ENCODE measurements around the gene PPP1R15B. TPM values are rescaled to one million over a fixed set of nuclear protein-coding genes. Genes with fewer than 3 reads are reported as not detected.

The PPP1R15B gene
- total and polyA plus RNA-seq, 2 donors (not counting 1 experiment from before 2014, with no cell fraction given), result 65.7 to 137 TPM

- intact Hi-C loops (cut with micrococcal nuclease), result no loop called here
- H3K4me1 ChIP-seq (ENCODE audit: control insufficient read depth in 2 of 2, insufficient read depth in 2 of 2, low read length in 2 of 2), result no peaks in the 10 kb centered on the region
- no peaks in the 10 kb centered on the region for H3K9me3 ChIP-seq (ENCODE audit: control extremely low read depth in 1 of 3, control insufficient read depth in 2 of 3, insufficient read depth in 1 of 3, low read length in 2 of 3)
- no peaks in the 10 kb centered on the region for H3K27me3 ChIP-seq (replicated peaks in 1 of 4; ENCODE audit: control extremely low read depth in 1 of 4, control insufficient read depth in 3 of 4, insufficient read depth in 4 of 4, low read length in 3 of 4)
- H3K9me3 Mint-ChIP-seq (ENCODE audit: insufficient read depth), result no peaks in the 10 kb centered on the region
- POLR2A ChIA-PET, result interaction anchor here (0.5 kb wide), 1 partner anchor 248 kb away, joined by 3 read pairs; no protein-coding TSS in a partner anchor
- peaks cover 35% of the 10 kb centered on the region for H3K79me2 ChIP-seq (ENCODE audit: control insufficient read depth, insufficient read depth, low read length)
- peaks cover 12% of the 10 kb centered on the region for H4K20me1 ChIP-seq (ENCODE audit: control insufficient read depth, insufficient read depth, low read length, poor library complexity, severe bottlenecking)
- no peak overlapping the region for H3K4me3 ChIP-seq (ENCODE audit: control extremely low read depth in 1 of 5, extremely low read depth in 1 of 5, insufficient read depth in 1 of 5, low read depth in 2 of 5, low read length in 4 of 5)
- peaks cover 3 to 97% of the 10 kb centered on the region in 2 experiments for H3K36me3 ChIP-seq (replicated peaks in 1 of 2; ENCODE audit: control extremely low read depth in 1 of 2, control insufficient read depth in 1 of 2, extremely low read depth in 1 of 2, insufficient read depth in 2 of 2, low read length in 1 of 2)
- no peak overlapping the region for H2AFZ ChIP-seq (ENCODE audit: insufficient read depth, low read depth, low read length, poor library complexity, severe bottlenecking)
- WGBS (ENCODE audit: insufficient coverage), result 81% methylated on average over 6 of the region's 13 CpGs
- no peak overlapping the region for H3K9ac ChIP-seq (ENCODE audit: low read length)
- no peak overlapping the region for H3K27ac ChIP-seq (ENCODE audit: low read length in 2 of 2)
- H3K4me2 ChIP-seq (replicated peaks; ENCODE audit: low read depth, low read length, poor library complexity, severe bottlenecking), result no peak overlapping the region
- no peak for DNase-seq
- no peaks in the 10 kb centered on the region for H3K4me1 Mint-ChIP-seq
- CTCF ChIA-PET, result interaction anchor here (1.2 to 43.9 kb wide), 4 partner anchors 6 to 367 kb away, joined by 3 to 1884 read pairs (median 249); partner anchors contain the start of gene PIK3C2B
- H3K27me3 Mint-ChIP-seq, result no peaks in the 10 kb centered on the region
- no peak for ATAC-seq (ENCODE audit: low read depth)
- TF ChIP-seq CTCF (IDR thresholded peaks at IDR 0.05) (no peak), EZH2 (IDR thresholded peaks at IDR 0.05; ENCODE audit: borderline replicate concordance, insufficient read depth, low read depth, low read length, poor library complexity, severe bottlenecking) (no peak)
- H3K4me3 Mint-ChIP-seq, result no peak overlapping the region
- H3K27ac Mint-ChIP-seq, result peak overlapping the region; percentile 37
Observed at GRCh38 chr1:204439621-204440375, 28.2 kb upstream of the PPP1R15B start.

GRCh38 chr1:204438628-204439027, 27.0 kb upstream of the PPP1R15B start:
- Histone ChIP-seq H3K4me1 (ENCODE audit: control insufficient read depth in 2 of 2, insufficient read depth in 2 of 2, low read length in 2 of 2) (no peaks in the 10 kb centered on the region), H2AFZ (ENCODE audit: insufficient read depth, low read depth, low read length, poor library complexity, severe bottlenecking) (no peak overlapping the region), H3K27me3 (replicated peaks in 1 of 4; ENCODE audit: control extremely low read depth in 1 of 4, control insufficient read depth in 3 of 4, insufficient read depth in 4 of 4, low read length in 3 of 4) (no peaks in the 10 kb centered on the region), H3K36me3 (replicated peaks in 1 of 2; ENCODE audit: control extremely low read depth in 1 of 2, control insufficient read depth in 1 of 2, extremely low read depth in 1 of 2, insufficient read depth in 2 of 2, low read length in 1 of 2) (peaks cover 3 to 96% of the 10 kb centered on the region in 2 experiments), H3K79me2 (ENCODE audit: control insufficient read depth, insufficient read depth, low read length) (peaks cover 30% of the 10 kb centered on the region), H3K9ac (ENCODE audit: low read length) (no peak overlapping the region), H3K4me3 (ENCODE audit: control extremely low read depth in 1 of 5, extremely low read depth in 1 of 5, insufficient read depth in 1 of 5, low read depth in 2 of 5, low read length in 4 of 5) (no peak overlapping the region), H3K27ac (ENCODE audit: low read length in 2 of 2) (peak overlapping the region in 1 of 2 donors; percentile 1), H4K20me1 (ENCODE audit: control insufficient read depth, insufficient read depth, low read length, poor library complexity, severe bottlenecking) (peaks cover 12% of the 10 kb centered on the region), H3K4me2 (replicated peaks; ENCODE audit: low read depth, low read length, poor library complexity, severe bottlenecking) (no peak overlapping the region), H3K9me3 (ENCODE audit: control extremely low read depth in 1 of 3, control insufficient read depth in 2 of 3, insufficient read depth in 1 of 3, low read length in 2 of 3) (no peaks in the 10 kb centered on the region)
- no peak for DNase-seq
- intact Hi-C loops (cut with micrococcal nuclease), result no loop called here
- no peak overlapping the region for H3K4me3 Mint-ChIP-seq
- 100% methylated on average over 1 of the region's 7 CpGs for WGBS (ENCODE audit: insufficient coverage)
- ChIA-PET CTCF (interaction anchor here (1.1 to 43.9 kb wide), 5 partner anchors 6 to 368 kb away, joined by 3 to 1884 read pairs (median 249); partner anchors contain the start of gene PIK3C2B), POLR2A (interaction anchor here (0.6 kb wide), 1 partner anchor 142 kb away, joined by 6 read pairs; no protein-coding TSS in a partner anchor)
- no peak overlapping the region for H3K27ac Mint-ChIP-seq
- no peak for ATAC-seq (ENCODE audit: low read depth)
- no peaks in the 10 kb centered on the region for H3K27me3 Mint-ChIP-seq
- H3K4me1 Mint-ChIP-seq, result no peaks in the 10 kb centered on the region
- no peaks in the 10 kb centered on the region for H3K9me3 Mint-ChIP-seq (ENCODE audit: insufficient read depth)
- TF ChIP-seq EZH2 (IDR thresholded peaks at IDR 0.05; ENCODE audit: borderline replicate concordance, insufficient read depth, low read depth, low read length, poor library complexity, severe bottlenecking) (no peak), CTCF (IDR thresholded peaks at IDR 0.05) (no peak)
